ENCODE results near the gene TMEM235.

Gene TMEM235

GRCh38 chr17:78279360-78279990 is 48.0 kb downstream of the TMEM235 start:
- TF ChIP-seq ARNT (IDR thresholded peaks at IDR 0.05) (no peak), FOXK2 (IDR thresholded peaks at IDR 0.05) (no peak), HDGF (IDR thresholded peaks at IDR 0.05; ENCODE audit: borderline replicate concordance) (no peak), PKNOX1 (IDR thresholded peaks at IDR 0.05) (no peak), LEF1 (IDR thresholded peaks at IDR 0.05; ENCODE audit: borderline replicate concordance) (no peak), L3MBTL2 (conservative IDR thresholded peaks at IDR 0.05) (no peak), ELF4 (IDR thresholded peaks at IDR 0.05) (no peak), SUZ12 (IDR thresholded peaks at IDR 0.05) (no peak), CTBP1 (IDR thresholded peaks at IDR 0.05; ENCODE audit: borderline replicate concordance) (no peak), FOXA1 (IDR thresholded peaks at IDR 0.05) (no peak), NFRKB (IDR thresholded peaks at IDR 0.05) (no peak), TARDBP (IDR thresholded peaks at IDR 0.05) (no peak), ZNF384 (IDR thresholded peaks at IDR 0.05) (no peak), BHLHE40 (IDR thresholded peaks at IDR 0.05; ENCODE audit: borderline replicate concordance) (no peak)
- POLR2A ChIA-PET: no interaction called here
- CTCF ChIA-PET: no interaction called here
- DNase-seq (ENCODE audit: extremely low spot score): no peak

- ChIA-PET POLR2A (interaction anchor here (1.1 kb wide), 1 partner anchor 26 kb away, joined by 3 read pairs; no protein-coding TSS in a partner anchor), CTCF (interaction anchor here (0.5 to 1.3 kb wide), 2 partner anchors 30 to 331 kb away, joined by 3 read pairs; no protein-coding TSS in a partner anchor)
- TF ChIP-seq TARDBP (IDR thresholded peaks at IDR 0.05): no peak
- TF ChIP-seq SP1 (IDR thresholded peaks at IDR 0.05): no peak
- no peak for TF ChIP-seq ARNT (IDR thresholded peaks at IDR 0.05)
- TF ChIP-seq ELF4 (IDR thresholded peaks at IDR 0.05): no peak
- no peak for TF ChIP-seq HDGF (IDR thresholded peaks at IDR 0.05; ENCODE audit: borderline replicate concordance)
- TF ChIP-seq CTBP1 (IDR thresholded peaks at IDR 0.05; ENCODE audit: borderline replicate concordance): no peak
- TF ChIP-seq FOXK2 (IDR thresholded peaks at IDR 0.05): no peak
- no peak for TF ChIP-seq NFRKB (IDR thresholded peaks at IDR 0.05)
- TF ChIP-seq ZNF384 (IDR thresholded peaks at IDR 0.05): no peak
- TF ChIP-seq L3MBTL2 (conservative IDR thresholded peaks at IDR 0.05): no peak
- no peak for TF ChIP-seq BHLHE40 (IDR thresholded peaks at IDR 0.05; ENCODE audit: borderline replicate concordance)
- DNase-seq (ENCODE audit: extremely low spot score): no peak
Observed at GRCh38 chr17:78281249-78281845, 49.9 kb downstream of the TMEM235 start.

GRCh38 chr17:78284146-78284545 is 52.7 kb downstream of the TMEM235 start:
- POLR2A ChIA-PET: no interaction called here
- TF ChIP-seq TARDBP (IDR thresholded peaks at IDR 0.05) (no peak), HDGF (IDR thresholded peaks at IDR 0.05; ENCODE audit: borderline replicate concordance) (no peak), PKNOX1 (IDR thresholded peaks at IDR 0.05) (no peak)
- DNase-seq (ENCODE audit: extremely low spot score): no peak
- CTCF ChIA-PET: no interaction called here

GRCh38 chr17:78289004-78289403 is 57.6 kb downstream of the TMEM235 start:
- ChIA-PET CTCF (interaction anchor here (0.6 to 1.2 kb wide), 6 partner anchors 9 to 154 kb away, joined by 3 to 5 read pairs (median 3); no protein-coding TSS in a partner anchor), POLR2A (interaction anchor here (1.5 kb wide), 1 partner anchor 35 kb away, joined by 4 read pairs; no protein-coding TSS in a partner anchor)
- TF ChIP-seq SP1 (IDR thresholded peaks at IDR 0.05) (no peak), CTBP1 (IDR thresholded peaks at IDR 0.05; ENCODE audit: borderline replicate concordance) (no peak), SUZ12 (IDR thresholded peaks at IDR 0.05) (no peak), TARDBP (IDR thresholded peaks at IDR 0.05) (no peak), ARNT (IDR thresholded peaks at IDR 0.05) (no peak), PKNOX1 (IDR thresholded peaks at IDR 0.05) (no peak), FOXK2 (IDR thresholded peaks at IDR 0.05) (no peak), ZNF384 (IDR thresholded peaks at IDR 0.05) (no peak), FOXA1 (IDR thresholded peaks at IDR 0.05) (no peak), HDGF (IDR thresholded peaks at IDR 0.05; ENCODE audit: borderline replicate concordance) (no peak), LEF1 (IDR thresholded peaks at IDR 0.05; ENCODE audit: borderline replicate concordance) (no peak), BHLHE40 (IDR thresholded peaks at IDR 0.05; ENCODE audit: borderline replicate concordance) (no peak), ELF4 (IDR thresholded peaks at IDR 0.05) (no peak), NFRKB (IDR thresholded peaks at IDR 0.05) (no peak), L3MBTL2 (conservative IDR thresholded peaks at IDR 0.05) (no peak), FOXM1 (IDR thresholded peaks at IDR 0.05; ENCODE audit: borderline replicate concordance) (no peak)
- DNase-seq (ENCODE audit: extremely low spot score): no peak

DNA sequence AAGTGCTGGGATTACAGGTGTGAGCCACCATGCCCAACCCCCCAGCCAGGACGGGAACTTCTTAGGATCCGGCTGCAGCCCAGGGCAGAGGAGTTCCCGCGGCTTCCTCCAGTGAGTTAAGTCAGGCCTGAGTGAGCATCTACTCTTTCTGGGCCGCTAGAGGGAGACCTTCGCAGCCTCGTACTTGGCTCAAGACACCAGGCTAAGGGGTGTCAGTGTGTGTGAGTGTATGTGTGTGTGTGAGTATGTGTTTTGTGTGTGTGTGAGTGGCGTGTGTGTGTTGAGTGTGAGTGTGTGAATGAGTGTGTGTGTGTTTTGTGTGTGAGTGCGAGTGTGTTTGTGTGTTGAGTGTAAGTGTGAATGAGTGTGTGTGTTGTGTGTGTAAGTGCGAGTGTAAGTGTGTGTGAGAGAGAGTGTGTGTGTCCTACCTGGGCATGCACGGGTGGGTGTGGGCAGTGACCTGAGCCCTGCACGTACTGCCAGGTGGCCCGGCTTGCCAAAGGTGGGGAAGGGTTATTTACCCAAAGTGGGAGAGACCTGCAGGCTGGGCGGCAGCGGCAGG is 58.5 kb downstream of the TMEM235 start:
- TF ChIP-seq PKNOX1 (IDR thresholded peaks at IDR 0.05): peak; percentile 81
- TF ChIP-seq TARDBP (IDR thresholded peaks at IDR 0.05): peak; percentile 75; the same call in 1 of the 2 replicates
- TF ChIP-seq NFRKB (IDR thresholded peaks at IDR 0.05): no peak
- CTCF ChIA-PET: interaction anchor here (0.9 to 1.2 kb wide), 3 partner anchors 8 to 61 kb away, joined by 3 to 4 read pairs (median 3); no protein-coding TSS in a partner anchor
- POLR2A ChIA-PET: interaction anchor here (1.5 kb wide), 1 partner anchor 35 kb away, joined by 4 read pairs; no protein-coding TSS in a partner anchor
- DNase-seq (ENCODE audit: extremely low spot score): peak; percentile 87
